HepG2 (cell line): ENCODE results near the gene DENND10. TPM values are rescaled to one million over a fixed set of nuclear protein-coding genes. Genes with fewer than 3 reads are reported as not detected.

ENCODE experiments used
- ATAC-seq: fragments of 200-7000 bp; cut with Tn5 transposase; 3 replicates; pipeline ENCODE4 v1.9.1; 2020; ENCODE audit warnings: mild to moderate bottlenecking, moderate library complexity
- BruUV-seq: library from RNA; stranded (reverse); fragments of 400-500 nt; replicated peaks from 2 replicates; lab custom pipeline; 2021; lab: Mats Ljungman, UMichigan
- CTCF ChIA-PET: fragments of 300-600 bp; formaldehyde crosslinking; extraction: SDS; loops from one replicate; lab custom pipeline; 2021; ENCODE audit warnings: low total read pairs, inconsistent platforms, low intra/inter-chr PET ratio; lab: Yijun Ruan, JAX
- POLR2A ChIA-PET: fragments of 350-600 bp; sonication (Branson Sonifier 250); formaldehyde crosslinking; loops from one replicate; lab custom pipeline; 2020; ENCODE audit warnings: antibody characterized with exemption, inconsistent platforms; lab: Yijun Ruan, JAX
- DNase-seq: peaks from one replicate; pipeline ENCODE4 v3.0.0-alpha.2; 2015; ENCODE audit warnings: low spot score
- FAIRE-seq: peaks from 3 replicates; lab custom pipeline; 2011; peaks lifted over from hg19 to GRCh38; lab: Jason Lieb, UNC
- H2AFZ ChIP-seq: one replicate; pipeline ENCODE4 v1.6.1; 2011; ENCODE audit warnings: low read length, inconsistent platforms
- H3K27ac ChIP-seq: fragments of 300-600 bp; 3 replicates; pipeline ENCODE4 v1.8.0; 2011; ENCODE audit warnings: mixed run types, mild to moderate bottlenecking, mixed read lengths, low read length, inconsistent platforms; ENCODE audit not compliant: insufficient read depth; ENCODE audit errors: extremely low read length
- H3K27me3 ChIP-seq, 2 experiments: fragments of 200-600 bp in 1 of 2; 2 replicates in 1 of 2; 3 replicates in 1 of 2; pipeline versions ENCODE4 v1.6.0 to v1.8.0; 2011; ENCODE audit warnings: low read length in 2 of 2, mild to moderate bottlenecking in 2 of 2, moderate library complexity in 2 of 2, inconsistent platforms in 1 of 2; ENCODE audit not compliant: insufficient read depth in 2 of 2, control insufficient read depth in 1 of 2
- H3K36me3 ChIP-seq, 2 experiments: fragments of 200-600 bp in 1 of 2; replicated peaks in 1 of 2; 2 replicates in 1 of 2; 3 replicates in 1 of 2; pipeline versions ENCODE4 v1.5.1 to v1.8.0; 2011; ENCODE audit warnings: low read length in 2 of 2, inconsistent platforms in 1 of 2; ENCODE audit not compliant: insufficient read depth in 2 of 2, control insufficient read depth in 1 of 2
- H3K4me1 ChIP-seq: 2 replicates; pipeline ENCODE4 v1.5.1; 2012; ENCODE audit warnings: low read length, inconsistent platforms; ENCODE audit not compliant: insufficient read depth
- H3K4me2 ChIP-seq: 2 replicates; pipeline ENCODE4 v1.6.0; 2011; ENCODE audit warnings: low read depth, low read length, inconsistent platforms
- H3K4me3 ChIP-seq, 3 experiments: fragments of 200-600 bp in 1 of 3; sonication (generic), shearing (Covaris generic) in 1 of 3; replicated peaks in 1 of 3; 2 replicates each; pipeline ENCODE4 v1.5.1; 2011 to 2016; ENCODE audit warnings: low read length in 3 of 3, inconsistent platforms in 2 of 3, low read depth in 2 of 3, mild to moderate bottlenecking in 2 of 3, control low read depth in 1 of 3, mixed read lengths in 1 of 3; ENCODE audit not compliant: insufficient read depth in 1 of 3
- H3K79me2 ChIP-seq: one replicate; pipeline ENCODE4 v1.6.1; 2011; ENCODE audit warnings: low read length, inconsistent platforms; ENCODE audit not compliant: insufficient read depth
- H3K9ac ChIP-seq: 2 replicates; pipeline ENCODE4 v1.6.0; 2011; ENCODE audit warnings: mild to moderate bottlenecking, low read depth, low read length, inconsistent platforms; ENCODE audit not compliant: insufficient read depth
- H3K9me3 ChIP-seq: 2 replicates; pipeline ENCODE4 v1.5.1; 2012; ENCODE audit warnings: mild to moderate bottlenecking, low read length
- H4K20me1 ChIP-seq: 2 replicates; pipeline ENCODE4 v1.6.0; 2011; ENCODE audit warnings: inconsistent platforms, mild to moderate bottlenecking, low read length, moderate library complexity; ENCODE audit not compliant: insufficient read depth
- CENPBD1 ChIP-seq: sonication (generic); formaldehyde crosslinking; IDR thresholded peaks from 2 replicates; pipeline ENCODE4 v1.8.0; 2022; ENCODE audit warnings: missing genetic modification reagents, low read depth, mild to moderate bottlenecking, borderline replicate concordance
- RBFOX2 ChIP-seq: fragments of 200-400 bp; formaldehyde crosslinking; IDR thresholded peaks from 2 replicates; pipeline ENCODE4 v1.6.1; 2017; ENCODE audit warnings: low read depth, mild to moderate bottlenecking, low read length
- ZFP37 ChIP-seq: sonication (generic); formaldehyde crosslinking; IDR thresholded peaks from 2 replicates; pipeline ENCODE4 v1.4.0; 2020; ENCODE audit warnings: missing genetic modification reagents, borderline replicate concordance
- ZNF33A ChIP-seq: sonication (generic); formaldehyde crosslinking; IDR thresholded peaks from 2 replicates; pipeline ENCODE4 v1.5.1; 2020; ENCODE audit warnings: missing genetic modification reagents, mild to moderate bottlenecking, moderate library complexity, borderline replicate concordance
- ZNF513 ChIP-seq: sonication (generic); formaldehyde crosslinking; conservative IDR thresholded peaks from 2 replicates; pipeline ENCODE4 v1.5.0; 2020; ENCODE audit warnings: missing genetic modification reagents
- WGBS: methylation state at CpG from one replicate; pipeline ENCODE4 v1.1.6; 2017; ENCODE audit warnings: low lambda C conversion rate; 5-methylcytosine and 5-hydroxymethylcytosine counted together
- in situ Hi-C: cut with HindIII; loops from 2 replicates; pipeline ENCODE4 v1.10.0; 2017; ENCODE audit warnings: low pct_unique_long_range_greater_than_20kb; ENCODE audit not compliant: extremely low pct_ligation_motif_present
- intact Hi-C: fragments of 100-400 bp; cut with micrococcal nuclease; formaldehyde crosslinking; loops from one replicate; pipeline ENCODE4 v1.10.0; 2022; ENCODE audit not compliant: unreplicated experiment
- polyA plus RNA-seq, 8 experiments: library from polyadenylated mRNA; depleted of rRNA in 3 of 8; stranded (reverse) in 7 of 8; unstranded in 1 of 8; fragments of >200 nt; fragmentation: Illumina TruSeq in 4 of 8; extraction: Trizol in 4 of 8; gene quantifications; 2 replicates each; pipeline versions ENCODE4 v1.2.1 to v1.2.3, GENCODE V29; 2011 to 2016; ENCODE audit warnings: low read depth in 4 of 8, missing spikeins in 1 of 8, mixed read lengths in 1 of 8; ENCODE audit not compliant: insufficient read depth in 1 of 8
- total RNA-seq, 5 experiments: library from RNA; depleted of rRNA; stranded (reverse); fragments of >200 nt; fragmentation: Illumina TruSeq; extraction: Trizol; gene quantifications; 2 replicates each; pipeline ENCODE4 v1.2.3, GENCODE V29; 2016; ENCODE audit warnings: low read depth in 1 of 5

DENND10 gene
- total and polyA plus RNA-seq, 2 of the 13 experiments (the other 11 are each of a cell fraction or from before 2014, with no cell fraction given), result 43.7 to 78.8 TPM

- no TSS peak for BruUV-seq
- no peaks in the 10 kb centered on the region for H3K27me3 ChIP-seq
- H3K9ac ChIP-seq, result no peak overlapping the region
- whole genome bisulfite sequencing, result 92% methylated on average over 11 of the region's 11 CpGs
- H3K4me2 ChIP-seq, result no peak overlapping the region
- no peak overlapping the region for H2AFZ ChIP-seq
- no peaks in the 10 kb centered on the region for H3K9me3 ChIP-seq
- peaks cover 3% of the 10 kb centered on the region for H3K79me2 ChIP-seq
- no peak for FAIRE-seq
- TF ChIP-seq CENPBD1 (no peak), RBFOX2 (no peak), ZFP37 (no peak), ZNF513 (CRISPR knock-in tag) (no peak), ZNF33A (no peak)
- TF ChIP-seq, all 625 proteins: peak for 0
- Histone ChIP-seq H3K4me3 (no peak overlapping the region), H3K36me3 (peaks cover 7 to 28% of the 10 kb centered on the region in 2 experiments; a peak in 4 of 5 replicates), H3K4me1 (peaks cover 26% of the 10 kb centered on the region), H3K27ac (no peak overlapping the region), H4K20me1 (no peaks in the 10 kb centered on the region)
- in situ Hi-C loops, result no loop called here
- CTCF ChIA-PET, result no interaction called here
- POLR2A ChIA-PET, result interaction anchor here (1.1 to 1.6 kb wide), 3 partner anchors 11 to 45 kb away, joined by 3 read pairs; no protein-coding TSS in a partner anchor
- DNase-seq (no peak), ATAC-seq (no peak)
- intact Hi-C loops, result loop anchor here (10.0 kb wide), 1 partner anchor 407 kb away; the partner anchor contains the start of gene CACUL1
Observed at GRCh38 chr10:119161680-119162451, 58.0 kb downstream of the DENND10 start.
